Suppressor macrophage treated with lipopolysaccharide for 1 hour (primary cell): ENCODE results near the gene TRAPPC2L.
"Not testable (repeated sequence)": the region's sequence is repeated elsewhere in the genome, so short reads cannot be mapped to it uniquely, and the experiment has no call there.

Experiments used
- DNase-seq, 3 donors: peaks; one replicate each; pipeline ENCODE4 v3.0.0-alpha.2; 2020 to 2022

Gene TRAPPC2L

DNA sequence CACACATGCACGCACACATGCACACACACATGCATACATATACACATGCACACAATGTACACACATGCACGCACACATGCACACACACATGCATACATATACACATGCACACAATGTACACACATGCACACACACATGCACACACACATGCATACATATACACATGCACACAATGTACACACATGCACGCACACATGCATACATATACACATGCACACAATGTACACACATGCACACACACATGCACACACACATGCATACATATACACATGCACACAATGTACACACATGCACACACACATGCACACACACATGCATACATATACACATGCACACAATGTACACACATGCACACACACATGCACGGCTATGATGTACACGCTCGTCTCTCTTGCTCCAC, 37.3 kb downstream of the TRAPPC2L start:
- DNase-seq = not testable (repeated sequence)

DNA sequence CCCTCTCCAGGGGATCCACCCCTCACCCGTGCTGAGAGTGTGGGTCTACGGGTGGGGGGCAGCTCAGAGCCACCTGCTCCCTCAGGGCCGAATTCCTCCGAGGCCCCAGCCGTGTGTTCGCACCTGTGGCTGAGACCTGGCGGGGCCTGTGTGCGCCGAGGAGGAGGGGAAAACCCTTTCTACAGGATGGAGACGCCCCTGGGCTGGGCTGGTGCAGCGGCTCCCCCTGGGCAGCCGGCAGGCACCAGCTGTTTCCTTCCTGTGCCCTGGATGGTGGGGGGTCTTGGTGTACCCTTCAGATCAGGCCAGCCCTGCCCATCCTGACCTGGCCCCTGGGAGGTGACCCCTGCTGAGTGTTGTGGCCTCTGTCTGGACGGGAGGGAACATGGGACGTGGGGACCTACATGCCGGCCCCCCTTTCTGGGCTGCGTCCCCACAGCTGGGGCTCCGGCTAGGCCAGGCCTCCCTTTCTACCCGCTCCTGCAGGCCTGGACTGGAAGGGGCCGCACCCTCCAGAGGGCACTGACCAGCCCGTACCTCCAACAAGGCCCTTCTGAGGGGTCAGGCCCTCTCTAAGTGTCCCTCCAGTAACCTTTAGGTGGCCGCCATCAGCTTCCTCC, 37.9 kb downstream of the TRAPPC2L start:
- no peak for DNase-seq

DNA sequence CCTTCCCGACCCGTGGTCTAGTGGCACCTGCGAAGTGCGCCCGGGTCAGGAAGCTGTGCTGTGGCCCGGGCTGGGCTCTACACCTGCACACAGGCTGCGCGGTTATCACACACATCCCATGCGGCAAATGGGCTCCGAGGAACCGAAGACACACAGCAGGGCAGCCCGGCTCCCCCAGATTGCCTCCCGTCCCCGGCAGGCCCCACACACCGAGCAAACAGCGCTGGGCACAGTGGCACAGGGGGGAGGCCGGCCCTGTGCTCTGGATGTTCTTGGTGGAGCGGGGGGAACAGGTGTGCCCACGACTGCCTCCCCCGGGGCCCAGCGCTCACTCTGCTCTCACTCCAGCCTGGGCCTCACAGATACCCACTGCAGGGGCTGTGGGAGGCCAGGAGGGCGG, 38.4 kb downstream of the TRAPPC2L start:
- no peak for DNase-seq

DNA sequence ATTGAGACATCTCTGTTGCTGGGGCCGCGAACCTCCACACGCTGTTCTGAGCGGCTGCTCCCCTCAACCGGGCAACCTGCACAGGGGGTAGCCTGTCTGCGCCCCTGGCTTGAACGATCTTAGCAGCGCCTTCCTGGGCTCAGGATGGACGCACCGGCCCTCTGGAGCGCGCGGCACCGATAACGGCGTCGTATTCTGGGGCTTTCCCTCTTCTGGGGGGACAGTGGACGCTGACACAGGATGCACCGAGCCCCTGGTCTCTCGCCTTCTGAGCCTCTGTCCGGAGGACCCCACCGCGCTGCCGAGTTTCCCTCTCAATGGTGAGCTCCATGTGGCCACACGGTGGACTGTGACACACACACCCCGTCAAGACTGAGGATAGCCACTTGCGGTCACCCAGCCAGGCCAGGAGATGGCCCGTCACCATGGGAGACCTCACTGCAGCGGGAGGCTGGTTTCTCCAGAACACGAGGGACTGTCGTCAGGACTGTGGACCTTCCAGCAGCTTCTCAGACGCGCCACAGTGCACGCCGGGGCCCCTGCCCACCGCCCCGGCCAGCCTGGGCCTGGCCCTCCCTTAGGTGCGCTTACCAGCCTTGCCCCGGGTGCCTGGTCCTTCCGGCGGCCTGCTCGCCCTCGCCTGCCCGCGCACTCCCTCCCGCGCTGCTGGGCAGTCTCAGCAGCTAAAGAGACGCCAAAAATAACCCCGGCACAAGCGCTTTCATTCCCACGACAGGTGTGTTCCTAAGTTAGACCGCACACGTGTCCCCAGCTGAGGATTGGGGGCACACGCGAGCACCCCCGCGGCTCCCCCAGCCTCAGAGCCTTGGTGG, 39.5 kb downstream of the TRAPPC2L start:
- DNase-seq = no peak

DNA sequence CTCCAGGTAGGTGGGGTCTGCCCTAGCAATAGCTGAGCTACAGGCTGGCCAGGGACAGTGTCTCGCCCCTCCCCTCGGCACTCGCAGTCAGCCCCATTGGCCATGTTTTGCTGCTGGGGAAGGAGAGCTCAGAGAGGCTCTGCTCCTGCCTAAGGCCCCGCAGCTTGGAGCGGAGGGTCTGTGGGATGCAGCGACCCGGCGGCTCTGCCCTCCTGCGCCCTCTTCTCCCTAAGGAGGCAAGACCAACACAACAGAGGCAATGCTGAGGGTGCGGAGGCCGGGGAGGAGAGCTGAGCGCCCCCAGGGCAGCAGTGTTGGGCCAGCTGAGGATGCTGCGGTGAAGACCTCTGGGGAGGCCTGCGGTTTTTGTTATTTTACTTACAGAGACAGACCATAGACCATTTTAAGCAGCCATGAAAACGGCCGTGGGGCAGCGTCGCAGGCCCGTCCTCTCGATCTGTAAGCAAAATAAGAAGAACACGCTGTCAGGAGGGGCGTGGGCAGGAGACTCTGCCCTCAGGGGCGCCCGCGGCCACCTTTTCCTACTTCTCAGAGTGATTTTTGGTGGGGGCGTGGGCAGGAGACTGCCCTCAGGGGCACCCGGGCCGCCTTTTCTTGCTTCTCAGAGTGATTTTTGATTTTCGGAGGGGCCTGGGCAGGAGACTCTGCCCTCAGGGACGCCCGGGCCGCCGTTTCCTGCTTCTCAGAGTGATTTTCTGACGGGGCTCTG, 40.9 kb downstream of the TRAPPC2L start:
- no peak for DNase-seq

DNA sequence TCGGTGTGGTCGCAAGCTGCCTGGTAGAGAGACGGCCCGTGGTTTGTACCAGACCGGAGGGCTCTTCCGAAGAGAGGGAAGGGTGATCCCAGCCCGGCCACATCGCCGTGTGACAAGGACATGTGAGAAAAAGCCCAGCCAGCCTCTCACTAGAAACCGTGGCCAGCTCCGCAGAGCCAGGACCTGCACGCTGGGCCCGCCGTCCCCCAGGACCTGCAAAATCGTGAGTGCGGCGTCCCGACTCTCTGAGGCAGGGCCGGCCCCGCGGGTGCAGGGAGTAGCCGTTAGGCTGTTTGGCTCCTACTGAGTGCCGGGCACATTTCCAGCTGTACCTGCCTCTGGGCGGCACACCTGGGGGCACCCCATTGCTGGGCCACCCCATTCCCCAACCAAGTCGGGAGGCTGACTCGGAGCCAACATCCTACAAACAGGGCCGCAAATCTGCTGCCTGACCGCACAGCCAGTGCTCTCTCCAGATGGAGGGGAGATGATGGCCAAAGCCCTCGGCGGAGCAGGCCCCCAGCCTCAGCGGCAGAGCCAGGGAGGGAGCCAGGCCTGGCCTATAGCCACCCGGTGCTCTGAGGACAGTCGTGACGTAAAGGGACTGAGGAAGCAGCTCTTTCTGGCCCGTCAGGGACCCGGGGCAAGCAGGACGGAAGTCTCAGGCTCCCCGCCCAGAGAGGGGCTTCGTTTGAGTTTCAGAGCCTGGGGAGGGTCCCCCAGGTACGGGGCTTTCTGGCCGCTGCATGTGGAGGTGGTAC, 43.2 kb downstream of the TRAPPC2L start:
- no peak for DNase-seq

DNA sequence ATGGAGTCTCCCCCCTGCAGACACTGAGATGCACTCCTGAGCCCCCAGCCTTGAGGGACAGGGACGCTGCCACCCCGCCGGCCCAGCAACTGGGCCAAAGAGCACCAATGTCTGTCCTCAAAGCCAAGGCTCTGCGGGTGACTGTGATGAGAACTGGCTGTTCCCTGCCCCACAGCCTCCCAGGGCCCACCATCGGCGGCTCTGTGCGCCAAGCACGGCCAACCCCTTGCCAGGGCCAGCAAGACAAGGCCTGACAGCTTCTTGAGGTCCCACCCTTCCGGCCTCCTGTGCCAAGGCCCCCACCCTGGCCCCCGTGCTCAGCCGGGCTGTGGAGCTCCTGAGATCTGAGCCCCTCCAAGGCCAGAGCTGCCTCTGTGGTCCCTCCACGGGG, 43.7 kb downstream of the TRAPPC2L start:
- DNase-seq = no peak

DNA sequence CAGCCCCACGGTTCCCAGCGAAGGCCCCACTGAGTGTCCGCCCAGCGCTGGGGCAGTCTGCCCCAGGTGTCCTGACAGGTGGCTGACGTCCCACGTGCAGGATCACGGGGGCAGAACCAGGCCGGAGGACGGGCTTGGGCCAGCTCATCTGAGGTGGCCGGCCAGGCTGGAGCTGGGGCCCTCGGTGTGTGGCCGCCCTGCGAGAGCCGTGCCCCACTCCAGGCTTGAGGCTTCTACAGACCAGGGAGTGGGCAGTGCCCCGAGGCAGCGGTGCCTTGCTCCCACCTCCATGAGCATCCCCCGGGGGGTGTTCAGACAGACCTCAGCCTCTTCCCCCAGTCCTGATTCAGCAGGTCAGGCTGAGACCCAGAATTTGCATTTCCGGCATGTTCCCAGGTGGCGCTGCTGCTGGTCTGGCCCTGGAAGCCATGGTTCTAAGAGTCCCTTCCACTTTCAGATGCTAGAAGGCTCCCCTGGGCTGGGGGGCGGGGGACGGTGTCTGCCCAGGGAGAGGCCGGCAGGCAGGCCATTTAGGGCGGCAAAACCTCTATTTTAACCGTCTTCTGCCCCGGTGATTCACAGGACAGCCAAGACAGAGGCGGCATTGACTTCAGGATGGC, 44.9 kb downstream of the TRAPPC2L start:
- no peak for DNase-seq

DNA sequence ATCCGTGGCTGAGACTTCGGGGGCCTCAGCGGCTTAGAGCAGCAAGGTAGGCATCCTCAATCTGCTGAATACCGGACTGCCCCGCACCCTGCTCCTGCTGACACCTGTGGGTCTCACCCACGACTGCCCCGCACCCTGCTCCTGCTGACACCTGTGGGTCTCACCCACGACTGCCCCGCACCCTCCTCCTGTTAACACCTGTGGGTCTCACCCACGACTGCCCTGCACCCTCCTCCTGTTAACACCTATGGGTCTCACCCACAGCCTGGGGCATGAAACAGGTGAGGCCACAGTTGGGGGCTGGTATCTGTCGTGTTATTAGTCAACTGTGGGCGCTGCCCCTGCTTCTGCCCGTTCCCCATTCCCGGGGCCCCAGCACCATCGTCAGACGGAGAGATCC, 45.8 kb downstream of the TRAPPC2L start:
- no peak for DNase-seq

DNA sequence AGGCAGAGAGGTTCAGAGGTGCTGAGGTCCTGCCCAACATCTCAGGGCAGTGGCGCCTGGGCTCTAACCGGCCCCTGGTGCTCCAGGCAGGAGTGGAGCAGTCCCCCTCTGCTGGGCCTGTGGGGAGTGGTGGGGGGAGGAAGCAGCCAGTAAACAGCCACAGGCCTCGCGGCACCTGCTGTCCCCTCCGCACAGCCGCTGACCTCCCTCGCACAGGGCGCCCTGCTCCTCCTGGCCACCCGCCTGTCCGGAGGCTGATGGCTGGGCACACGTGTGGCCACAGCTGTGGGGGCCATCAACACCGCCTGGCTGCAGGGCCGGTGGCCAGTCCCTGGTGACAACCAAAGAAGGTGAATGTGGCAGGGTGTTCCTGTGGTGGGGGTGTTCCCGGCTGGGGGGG, 46.3 kb downstream of the TRAPPC2L start:
- no peak for DNase-seq

DNA sequence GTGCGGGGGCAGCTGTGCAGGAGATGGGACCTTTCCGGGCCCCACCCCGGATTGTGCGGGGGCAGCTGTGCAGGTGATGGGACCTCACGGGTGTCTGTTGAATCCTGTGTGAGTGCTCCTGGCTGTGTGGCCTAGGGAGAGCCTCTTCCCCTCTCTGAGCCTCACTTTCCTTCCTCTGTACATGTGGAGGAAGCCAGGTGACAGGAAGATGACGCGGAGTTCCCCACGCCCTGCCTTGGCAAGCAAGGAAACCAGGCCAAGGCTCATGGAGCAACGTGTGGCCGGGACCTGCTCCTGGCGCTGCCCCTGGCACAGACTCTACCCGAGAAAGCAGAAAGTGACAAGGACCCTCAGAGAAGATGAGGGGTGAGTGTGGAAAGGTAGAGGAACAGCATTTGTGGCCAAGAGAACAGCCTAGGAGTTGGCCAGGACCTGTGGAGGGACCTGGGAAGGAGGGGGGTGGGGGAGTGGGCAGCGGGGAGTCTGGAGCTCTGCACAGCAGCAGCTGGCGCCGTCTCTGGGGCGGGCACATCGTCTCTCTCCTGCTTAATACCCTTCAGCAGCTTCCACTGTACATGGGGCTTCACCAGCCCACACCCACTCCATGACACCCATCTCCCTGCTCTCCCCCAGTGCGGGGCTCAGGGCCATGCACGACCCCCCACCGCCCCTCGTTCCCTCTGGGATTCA, 47.9 kb downstream of the TRAPPC2L start:
- DNase-seq = no peak

DNA sequence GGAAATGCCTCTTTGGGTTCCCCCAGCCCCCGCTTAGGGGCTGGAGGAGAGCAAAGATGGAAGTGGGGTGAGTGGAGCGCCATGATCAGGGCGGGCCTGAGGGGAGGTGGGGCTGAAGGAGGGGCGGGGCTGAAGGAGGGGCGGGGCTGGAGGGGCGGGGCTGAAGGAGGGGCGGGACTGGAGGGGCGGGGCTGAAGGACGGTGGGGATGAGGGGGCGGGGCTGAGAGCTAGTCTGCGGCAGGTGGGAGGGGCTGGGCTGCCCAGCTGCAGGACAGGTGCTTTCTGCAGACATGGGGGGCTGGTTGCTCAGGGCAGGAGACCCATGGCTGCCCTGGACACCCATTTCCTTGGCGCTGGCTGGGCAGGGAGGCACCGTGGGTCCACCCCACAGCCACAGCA, 48.6 kb downstream of the TRAPPC2L start:
- peak in 2 of 3 donors; percentile 20 to 63 for DNase-seq

DNA sequence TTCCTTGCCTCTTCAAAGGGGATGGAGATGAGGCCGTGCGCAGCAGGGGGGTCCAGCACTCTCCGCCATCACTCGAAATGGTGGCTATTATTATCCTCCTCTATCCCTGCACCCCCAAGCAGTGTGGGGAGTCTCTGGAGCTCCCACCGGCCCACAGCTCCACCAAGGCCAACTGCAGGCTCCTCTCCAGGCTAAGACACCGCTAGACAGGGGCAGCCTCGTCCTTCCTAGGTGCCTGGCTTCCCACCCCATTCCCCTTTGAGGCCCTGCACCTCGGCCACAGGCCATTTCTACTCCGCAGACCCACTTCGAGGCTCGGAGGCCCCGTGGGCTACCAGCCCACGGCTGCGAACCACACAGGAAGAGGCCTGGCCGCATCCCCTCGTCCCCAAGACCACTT, 49.1 kb downstream of the TRAPPC2L start:
- DNase-seq = no peak

DNA sequence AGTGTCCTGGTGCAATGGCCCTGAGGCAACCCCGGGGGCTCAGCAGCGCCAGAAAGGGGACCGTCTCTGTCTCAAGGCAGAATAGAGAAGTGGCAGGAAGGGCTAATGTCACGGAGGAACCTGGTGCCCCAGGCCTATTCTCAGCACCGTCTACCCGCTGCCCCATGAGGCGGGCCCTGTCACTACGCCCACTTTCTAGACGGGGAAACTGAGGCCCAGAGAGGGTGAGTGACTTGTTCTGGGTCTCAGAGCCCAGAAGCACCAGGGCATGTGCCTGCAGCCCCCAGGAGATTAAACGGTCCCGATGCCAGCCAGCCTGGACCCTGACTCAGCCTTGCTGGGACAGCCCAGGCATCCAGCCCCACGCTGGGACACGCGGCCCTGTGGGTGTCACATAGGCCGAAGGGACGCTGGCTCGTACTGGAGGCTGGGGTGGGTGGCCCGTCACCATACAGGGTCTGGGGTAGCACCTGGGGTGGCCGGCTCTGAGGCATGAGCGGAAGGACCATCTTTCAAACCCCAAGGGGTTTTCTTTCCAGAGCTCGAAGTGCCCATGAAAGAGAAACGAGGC, 49.7 kb downstream of the TRAPPC2L start:
- no peak for DNase-seq

DNA sequence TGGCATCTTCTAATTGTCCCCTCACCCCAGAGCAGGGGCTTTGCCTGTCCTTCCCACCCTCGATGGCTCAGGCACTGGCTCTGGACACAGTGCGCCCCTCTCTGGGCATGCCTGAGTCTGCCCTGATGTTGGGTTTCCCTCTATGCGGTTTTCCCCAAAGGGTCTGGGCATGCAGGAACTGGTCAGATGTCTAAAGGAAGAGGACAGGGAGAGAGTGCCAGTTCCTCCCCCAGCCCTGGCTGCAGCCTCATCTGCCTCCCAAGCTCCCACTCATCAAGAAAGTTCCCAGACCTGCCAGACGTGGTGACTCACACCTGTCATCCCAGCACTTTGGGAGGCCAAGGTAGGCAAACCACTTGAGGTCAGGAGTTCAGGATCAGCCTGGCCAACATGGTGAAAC, 50.8 kb downstream of the TRAPPC2L start:
- DNase-seq = no peak

DNA sequence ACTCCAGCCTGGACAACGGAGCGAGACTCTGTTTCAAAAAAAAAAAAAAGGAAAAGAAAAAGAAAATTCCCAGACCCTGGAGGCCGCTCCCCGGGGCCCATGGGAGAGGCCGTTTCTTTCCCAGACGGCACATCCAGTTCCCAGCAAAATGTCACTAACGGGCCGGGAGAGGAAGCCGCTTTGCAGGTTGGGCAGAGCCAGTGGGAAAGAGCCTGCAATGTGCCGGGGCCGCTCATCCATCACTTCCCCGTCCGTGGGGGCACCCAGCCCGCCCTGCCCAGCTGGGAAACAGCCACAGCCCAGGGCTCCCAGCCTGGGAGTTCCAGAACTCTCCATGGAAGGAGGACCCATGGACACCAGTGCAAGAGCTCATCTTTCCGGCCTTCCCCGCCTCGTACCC, 51.4 kb downstream of the TRAPPC2L start:
- no peak for DNase-seq

DNA sequence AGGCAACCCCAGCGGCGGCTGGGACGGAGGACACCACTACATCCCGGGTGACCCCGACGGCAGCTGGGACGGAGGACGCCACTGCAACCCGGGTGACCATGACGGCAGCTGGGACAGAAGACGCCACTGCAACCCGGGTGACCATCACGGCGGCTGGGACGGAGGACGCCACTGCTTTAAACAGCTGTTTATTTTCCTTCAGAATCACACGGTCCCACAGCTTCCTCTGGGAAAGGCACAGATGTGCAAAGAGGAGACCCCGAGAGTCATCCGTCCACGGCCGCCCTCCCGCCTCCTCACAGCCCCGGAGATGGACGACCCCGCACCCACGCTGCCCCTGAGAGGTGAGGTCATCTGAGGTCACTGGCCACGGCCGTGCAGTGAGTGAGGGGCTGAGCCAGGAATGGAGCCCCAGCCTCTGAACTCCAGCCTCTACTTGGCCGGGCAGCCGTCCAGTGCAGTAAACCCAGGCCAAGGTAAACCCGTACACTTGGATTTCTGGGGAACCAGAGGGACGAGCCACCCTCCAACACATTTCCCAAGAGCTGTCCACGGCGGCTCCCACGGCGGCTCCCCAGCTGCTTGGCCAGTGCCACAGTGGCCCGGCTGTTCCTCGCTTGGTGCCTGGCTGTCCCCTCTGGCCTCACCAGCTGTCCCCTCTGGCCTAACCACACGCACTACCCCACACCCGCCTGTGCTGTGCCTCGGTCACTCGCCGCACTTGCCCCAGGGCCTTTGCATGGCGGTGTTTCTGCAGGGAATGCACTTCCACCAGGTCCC, 52.7 kb downstream of the TRAPPC2L start:
- no peak for DNase-seq

DNA sequence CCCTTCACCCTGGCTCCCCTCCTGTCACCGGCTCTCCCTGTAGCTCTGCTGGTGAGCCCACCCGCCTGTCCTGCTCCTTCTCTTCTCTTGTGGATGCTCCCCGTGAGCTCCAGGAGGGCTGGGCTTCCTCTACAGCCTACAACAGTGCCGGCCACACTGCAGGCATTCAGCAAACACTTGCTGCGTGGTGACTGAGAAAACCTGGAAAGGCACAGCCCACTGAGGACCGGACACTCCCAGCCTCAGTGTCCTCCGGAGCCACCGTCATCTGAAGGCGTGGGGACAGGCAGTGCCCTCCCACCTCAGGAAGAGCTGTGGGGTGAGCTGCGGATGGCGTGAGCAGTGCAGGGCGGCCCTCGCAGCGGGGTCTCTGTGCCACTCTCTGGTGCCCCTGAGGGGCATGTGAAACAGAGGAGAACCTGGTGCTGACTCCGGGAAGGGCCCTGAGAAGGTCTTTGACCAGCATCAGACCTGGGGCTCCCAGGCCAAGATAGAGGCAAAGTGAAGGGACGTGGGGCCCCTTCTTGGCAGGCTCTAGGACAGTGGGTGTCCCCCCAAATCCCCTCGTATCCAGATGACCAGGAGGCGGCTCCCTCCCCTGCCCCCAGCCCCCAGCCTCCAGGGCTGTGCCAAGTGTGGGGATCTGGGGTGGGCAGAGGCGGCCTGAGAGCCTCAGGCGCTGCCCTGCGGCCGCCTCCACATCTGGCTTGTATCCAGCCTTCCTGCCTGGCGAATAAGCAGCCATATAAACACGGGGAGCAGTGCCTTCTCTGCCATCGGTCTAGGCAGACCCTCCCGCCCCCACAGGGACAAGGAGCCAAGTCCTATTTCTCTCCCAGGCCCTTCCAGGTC, 53.6 kb downstream of the TRAPPC2L start:
- DNase-seq = no peak

DNA sequence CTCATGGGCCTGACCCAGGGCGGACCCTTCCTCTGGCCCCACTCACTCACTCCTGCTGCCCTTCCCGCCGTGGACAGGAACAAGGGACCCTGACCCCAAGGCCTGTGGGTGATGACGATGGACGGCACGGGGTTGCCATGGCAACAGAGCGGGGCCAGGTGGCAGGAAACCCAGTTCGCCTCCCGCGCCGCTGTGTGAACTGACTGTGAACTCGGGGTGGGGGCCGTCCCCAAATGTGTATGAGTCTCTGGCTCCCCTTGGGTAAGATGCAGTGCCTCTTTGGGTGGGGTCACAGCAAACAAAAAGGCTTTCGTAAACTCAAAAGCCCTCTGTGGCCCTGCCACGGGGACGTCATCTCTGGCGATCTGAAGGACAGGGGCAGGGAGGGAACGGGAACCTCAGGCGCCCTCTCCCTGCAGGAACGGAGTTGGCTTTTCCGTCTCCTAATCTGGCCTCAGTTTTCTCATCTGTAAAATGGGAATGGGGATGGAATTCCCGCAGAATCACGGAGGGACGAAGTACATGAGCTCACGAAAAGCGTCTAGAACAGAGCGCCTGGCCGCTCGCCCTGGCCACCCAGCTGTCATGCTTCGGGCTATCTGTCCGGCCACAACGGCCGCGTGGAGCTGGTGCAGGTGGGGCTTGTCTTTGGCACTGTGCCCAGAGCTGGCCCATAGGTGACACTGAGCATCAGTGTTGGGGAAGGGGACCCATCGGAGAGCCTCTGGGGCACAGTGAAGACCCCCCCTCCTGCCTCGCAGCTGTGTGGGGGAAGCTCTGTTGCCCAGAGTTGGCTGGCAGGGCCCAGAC, 54.4 kb downstream of the TRAPPC2L start:
- DNase-seq = no peak
